K562 (cell line): ENCODE data around the gene LRRC8C. TPM values are rescaled to one million over a fixed set of nuclear protein-coding genes. Genes with fewer than 3 reads are reported as not detected.

Source experiments
- ATF6 ChIP-seq: sonication (generic); formaldehyde crosslinking; IDR thresholded peaks from 2 replicates; pipeline ENCODE4 v1.4.0; 2020; ENCODE audit warnings: mild to moderate bottlenecking, missing genetic modification reagents
- CEBPG ChIP-seq, 3 experiments: fragments of 200-800 bp in 1 of 3; sonication (Bioruptor generic) in 1 of 3; sonication (generic) in 1 of 3; formaldehyde crosslinking in 1 of 3; IDR thresholded peaks in 2 of 3; conservative IDR thresholded peaks in 1 of 3; 2 replicates each; pipeline versions ENCODE4 v1.6.1 to v1.8.0; 2016 to 2022; ENCODE audit warnings: missing compliant biosample characterization in 2 of 3, missing genetic modification characterization in 2 of 3, mild to moderate bottlenecking in 1 of 3, missing genetic modification reagents in 1 of 3
- EP300 ChIP-seq: IDR thresholded peaks from 2 replicates; pipeline ENCODE4 v1.6.1; 2012; ENCODE audit warnings: low read length, improper control_type of control experiment
- GATA2 ChIP-seq: sonication (generic); formaldehyde crosslinking; IDR thresholded peaks from 2 replicates; pipeline ENCODE4 v1.4.0; 2020; ENCODE audit warnings: mild to moderate bottlenecking, missing genetic modification reagents
- HSF4 ChIP-seq: fragments of 250-450 bp; sonication (Bioruptor Pico); IDR thresholded peaks from 2 replicates; pipeline ENCODE4 v2.1.2; 2022; ENCODE audit warnings: mild to moderate bottlenecking, moderate library complexity, borderline replicate concordance
- MAZ ChIP-seq, 2 experiments: fragments of 450-650 bp in 1 of 2; sonication (generic) in 1 of 2; formaldehyde crosslinking; IDR thresholded peaks in 1 of 2; conservative IDR thresholded peaks in 1 of 2; 2 replicates each; pipeline versions ENCODE4 v1.4.0 to v1.5.0; 2020; ENCODE audit warnings: mild to moderate bottlenecking in 1 of 2, missing genetic modification reagents in 1 of 2
- NBN ChIP-seq: fragments of 450-650 bp; IDR thresholded peaks from 2 replicates; pipeline ENCODE4 v1.6.1; 2016; ENCODE audit warnings: low read depth, mild to moderate bottlenecking
- NR2C1 ChIP-seq, 2 experiments: fragments of 450-650 bp; IDR thresholded peaks; 2 replicates each; pipeline ENCODE4 v1.6.1; 2017; ENCODE audit warnings: mild to moderate bottlenecking in 2 of 2, antibody characterized with exemption in 1 of 2, inconsistent platforms in 1 of 2, missing compliant biosample characterization in 1 of 2, missing genetic modification characterization in 1 of 2
- RBFOX2 ChIP-seq: fragments of 200-400 bp; formaldehyde crosslinking; IDR thresholded peaks from 2 replicates; pipeline ENCODE4 v1.6.1; 2017; ENCODE audit warnings: low read depth, mild to moderate bottlenecking, low read length, moderate library complexity
- RHOXF2B ChIP-seq: fragments of 250-450 bp; sonication (Bioruptor Pico); conservative IDR thresholded peaks from 2 replicates; pipeline ENCODE4 v1.5.1; 2021
- SIX5 ChIP-seq, 2 experiments: IDR thresholded peaks; 2 replicates each; pipeline ENCODE4 v1.6.1; 2011; ENCODE audit warnings: low read length in 2 of 2, borderline replicate concordance in 1 of 2, low read depth in 1 of 2, mild to moderate bottlenecking in 1 of 2, moderate library complexity in 1 of 2; ENCODE audit not compliant: insufficient read depth in 1 of 2
- TAL1 ChIP-seq: fragments of 450-650 bp; IDR thresholded peaks from 2 replicates; pipeline ENCODE4 v1.6.1; 2016; ENCODE audit warnings: mild to moderate bottlenecking
- TBL1XR1 ChIP-seq, 2 experiments: IDR thresholded peaks; 2 replicates each; pipeline ENCODE4 v1.6.1; 2012; ENCODE audit warnings: improper control_type of control experiment in 2 of 2, low read length in 2 of 2, mild to moderate bottlenecking in 1 of 2
- TCF7L2 ChIP-seq: fragments of 150-350 bp; IDR thresholded peaks from 2 replicates; pipeline ENCODE4 v1.6.1; 2016; ENCODE audit warnings: low read depth, mild to moderate bottlenecking, low read length, moderate library complexity
- ZBTB5 ChIP-seq: fragments of 450-650 bp; IDR thresholded peaks from 2 replicates; pipeline ENCODE4 v1.6.1; 2017; ENCODE audit warnings: antibody characterized with exemption
- polyA plus RNA-seq, 8 experiments: library from polyadenylated mRNA; depleted of rRNA in 4 of 8; stranded (reverse) in 5 of 8; unstranded in 3 of 8; fragments of >200 nt; fragmentation: Nextera tagmentation in 2 of 8; fragmentation: Illumina TruSeq in 1 of 8; extraction: Ambion mirVana in 2 of 8; extraction: Trizol in 1 of 8; gene quantifications; 2 replicates each; pipeline versions ENCODE4 v1.2.1 to v1.2.3, GENCODE V29; 2011 to 2014; ENCODE audit warnings: inconsistent platforms in 1 of 8, missing spikeins in 1 of 8
- total RNA-seq, 7 experiments: library from RNA; depleted of rRNA in 6 of 7; stranded (reverse); fragments of >200 nt in 6 of 7; fragmentation: Illumina TruSeq in 2 of 7; extraction: Trizol in 2 of 7; gene quantifications; 2 replicates each; pipeline versions ENCODE4 v1.2.1 to v1.2.3, GENCODE V29; 2011 to 2021; ENCODE audit warnings: low replicate concordance in 1 of 7
- TF ChIP-seq, protein P1 (sequence below): fragments of 450-650 bp; formaldehyde crosslinking; IDR thresholded peaks from 2 replicates; pipeline ENCODE4 v1.4.0; 2020; ENCODE audit warnings: mild to moderate bottlenecking, mixed read lengths
- TF ChIP-seq, protein P2 (sequence below): IDR thresholded peaks from 2 replicates; pipeline ENCODE4 v1.6.1; 2012; ENCODE audit warnings: low read depth, low read length, improper control_type of control experiment, borderline replicate concordance

Gene LRRC8C
- total and polyA plus RNA-seq, 9 of the 15 experiments (the other 6 are each of a cell fraction or from before 2014, with no cell fraction given), result 1.00 to 12.5 (median 4.5) TPM

DNA sequence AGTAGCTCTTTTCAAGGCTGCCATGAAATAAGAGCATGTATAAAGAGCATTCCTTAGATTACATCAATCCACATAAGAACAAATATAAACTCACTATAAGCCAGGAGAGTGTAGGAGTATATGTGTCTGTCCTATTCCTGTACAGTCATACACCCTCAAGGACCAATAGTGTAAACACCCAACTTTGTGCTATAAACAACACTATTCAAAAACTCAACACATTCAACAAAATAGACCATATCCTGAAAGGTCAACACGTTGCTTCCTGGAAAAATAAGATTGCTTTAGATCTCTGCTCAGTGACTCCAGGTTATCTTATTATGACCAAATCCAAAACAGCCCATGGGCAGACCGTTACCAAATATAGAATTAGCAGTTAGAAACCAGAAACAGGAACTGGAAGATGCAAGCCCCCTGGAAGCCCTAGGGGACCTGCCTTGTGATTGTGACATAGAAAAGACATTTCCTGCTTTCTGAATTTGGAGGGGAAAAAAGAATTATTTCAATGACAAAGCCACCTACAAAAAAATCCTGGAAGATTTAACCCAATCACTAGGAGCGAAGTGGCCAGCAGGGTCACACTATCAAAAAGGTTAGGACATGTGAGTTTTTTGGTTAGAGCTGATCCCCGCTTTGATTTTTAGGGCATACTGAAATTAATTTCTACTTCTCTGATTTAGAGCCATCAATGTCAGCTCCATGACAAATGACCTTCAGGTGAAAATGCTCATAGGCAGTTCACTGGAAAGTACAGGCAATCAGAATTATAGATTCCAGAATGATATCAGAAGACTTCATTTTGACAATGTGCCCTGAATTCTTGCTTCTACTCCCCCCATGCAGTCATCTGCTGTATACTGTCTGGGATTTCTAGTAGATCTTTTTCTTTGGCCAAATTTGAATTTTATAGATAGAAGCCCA lies 59.9 kb downstream of the LRRC8C start (continued):
- TF ChIP-seq MAZ (CRISPR knock-in tag; conservative IDR thresholded peaks at IDR 0.05 in 1 of 2, IDR thresholded peaks at IDR 0.05 in 1 of 2) (no peak; a peak in 1 of 4 replicates), TAL1 (peak; percentile 46; the same call in 1 of the 2 replicates), TBL1XR1 (IDR thresholded peaks at IDR 0.05; ENCODE audit: low read length in 2 of 2) (peak in 1 of 2 experiments; percentile 42; a peak in 1 of 4 replicates), HSF4 (CRISPR knock-in tag) (no peak), TCF7L2 (no peak), RHOXF2B (no peak), NR2C1 (IDR thresholded peaks at IDR 0.05) (peak; percentile 39; the same call in 1 of the 2 replicates), NR2C1 (tag; IDR thresholded peaks at IDR 0.05) (no peak), ZBTB5 (no peak), ATF6 (CRISPR knock-in tag) (no peak), RBFOX2 (no peak), SIX5 (IDR thresholded peaks at IDR 0.05; ENCODE audit: borderline replicate concordance in 1 of 2, insufficient read depth in 1 of 2, low read depth in 1 of 2, low read length in 2 of 2) (no peak), EP300 (peak; percentile 72), GATA2 (CRISPR knock-in tag) (0 out of 2 replicates have a peak, but pooled peaks have one; percentile 29), NBN (peak; percentile 36; the same call in 1 of the 2 replicates), CEBPG (CRISPR knock-in tag; IDR thresholded peaks at IDR 0.05) (no peak), CEBPG (tag; conservative IDR thresholded peaks at IDR 0.05 in 1 of 2, IDR thresholded peaks at IDR 0.05 in 1 of 2) (peak; percentile 31 to 60; a peak in 3 of 4 replicates)
- TF ChIP-seq, protein P1, sequence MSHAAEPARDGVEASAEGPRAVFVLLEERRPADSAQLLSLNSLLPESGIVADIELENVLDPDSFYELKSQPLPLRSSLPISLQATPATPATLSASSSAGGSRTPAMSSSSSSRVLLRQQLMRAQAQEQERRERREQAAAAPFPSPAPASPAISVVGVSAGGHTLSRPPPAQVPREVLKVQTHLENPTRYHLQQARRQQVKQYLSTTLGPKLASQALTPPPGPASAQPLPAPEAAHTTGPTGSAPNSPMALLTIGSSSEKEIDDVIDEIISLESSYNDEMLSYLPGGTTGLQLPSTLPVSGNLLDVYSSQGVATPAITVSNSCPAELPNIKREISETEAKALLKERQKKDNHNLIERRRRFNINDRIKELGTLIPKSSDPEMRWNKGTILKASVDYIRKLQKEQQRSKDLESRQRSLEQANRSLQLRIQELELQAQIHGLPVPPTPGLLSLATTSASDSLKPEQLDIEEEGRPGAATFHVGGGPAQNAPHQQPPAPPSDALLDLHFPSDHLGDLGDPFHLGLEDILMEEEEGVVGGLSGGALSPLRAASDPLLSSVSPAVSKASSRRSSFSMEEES (CRISPR knock-in tag), result no peak
- TF ChIP-seq, protein P2, sequence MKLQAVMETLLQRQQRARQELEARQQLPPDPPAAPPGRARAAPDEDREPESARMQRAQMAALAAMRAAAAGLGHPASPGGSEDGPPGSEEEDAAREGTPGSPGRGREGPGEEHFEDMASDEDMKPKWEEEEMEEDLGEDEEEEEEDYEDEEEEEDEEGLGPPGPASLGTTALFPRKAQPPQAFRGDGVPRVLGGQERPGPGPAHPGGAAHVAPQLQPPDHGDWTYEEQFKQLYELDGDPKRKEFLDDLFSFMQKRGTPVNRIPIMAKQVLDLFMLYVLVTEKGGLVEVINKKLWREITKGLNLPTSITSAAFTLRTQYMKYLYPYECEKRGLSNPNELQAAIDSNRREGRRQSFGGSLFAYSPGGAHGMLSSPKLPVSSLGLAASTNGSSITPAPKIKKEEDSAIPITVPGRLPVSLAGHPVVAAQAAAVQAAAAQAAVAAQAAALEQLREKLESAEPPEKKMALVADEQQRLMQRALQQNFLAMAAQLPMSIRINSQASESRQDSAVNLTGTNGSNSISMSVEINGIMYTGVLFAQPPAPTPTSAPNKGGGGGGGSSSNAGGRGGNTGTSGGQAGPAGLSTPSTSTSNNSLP, result 0 out of 2 replicates have a peak, but pooled peaks have one; percentile 20
